Kidney epithelial cell (primary cell): Measurements from ENCODE around the gene SRSF10. TPM values are rescaled to one million over a fixed set of nuclear protein-coding genes. Genes with fewer than 3 reads are reported as not detected.
A peak's percentile ranks its signal among the peaks of the same experiment; 100 is the strongest.

Experiments
- DNase-seq: peaks from one replicate; pipeline ENCODE4 v3.0.0-alpha.2; 2010; ENCODE audit warnings: low read depth
- H3K27me3 ChIP-seq: 2 replicates; pipeline ENCODE4 v1.6.0; 2011; ENCODE audit warnings: low read length; ENCODE audit not compliant: control insufficient read depth, insufficient read depth
- H3K36me3 ChIP-seq: 2 replicates; pipeline ENCODE4 v1.5.1; 2011; ENCODE audit warnings: low read length; ENCODE audit not compliant: control insufficient read depth, insufficient read depth
- H3K4me3 ChIP-seq: 2 replicates; pipeline ENCODE4 v1.5.1; 2011; ENCODE audit warnings: low read depth, mild to moderate bottlenecking, control low read depth, low read length
- total RNA-seq: library from RNA; depleted of rRNA; stranded (reverse); fragments of >200 nt; gene quantifications from 2 replicates; pipeline ENCODE4 v1.2.3, GENCODE V29; 2015
- TF ChIP-seq, protein P1 (sequence below): IDR thresholded peaks from 2 replicates; pipeline ENCODE4 v1.5.1; 2011; ENCODE audit warnings: mild to moderate bottlenecking, moderate library complexity, low read length, control low read depth, inconsistent platforms; ENCODE audit not compliant: insufficient read depth, poor library complexity, severe bottlenecking

The SRSF10 gene
- total RNA-seq, 1 donor from 2014 or later = 74.3 TPM

DNA sequence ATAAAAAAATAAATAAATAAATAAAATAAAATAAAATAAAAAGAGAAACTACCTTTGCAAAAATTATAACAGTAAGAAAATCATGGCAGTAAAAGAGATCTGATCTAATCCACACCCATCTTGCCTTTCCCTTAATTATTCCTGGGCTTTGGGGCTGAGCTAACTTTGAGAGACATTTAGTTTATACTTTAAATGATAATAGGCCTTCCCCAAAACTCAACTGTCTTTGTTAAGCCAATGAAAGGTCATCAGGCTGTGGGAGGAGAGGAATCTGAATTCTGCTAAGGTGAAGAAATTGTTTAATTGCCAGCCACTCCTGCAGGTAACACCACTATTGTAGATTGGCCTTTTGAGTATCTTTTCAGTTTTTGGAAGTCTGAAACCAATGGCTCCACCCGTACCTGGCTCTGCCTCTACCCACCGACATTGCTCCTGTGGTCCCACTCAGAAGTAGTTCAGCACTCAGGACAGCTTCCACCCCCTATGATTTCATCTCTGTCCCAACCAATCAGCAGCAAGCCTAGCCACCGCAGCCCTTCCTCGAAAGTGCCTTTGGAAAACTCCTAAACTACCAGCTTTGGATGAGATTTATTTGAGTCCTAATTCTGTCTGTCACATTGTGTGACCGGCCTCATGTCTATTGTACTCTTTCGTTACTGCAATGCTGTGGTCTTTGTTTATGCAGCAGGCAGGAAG, 43.5 kb downstream of the SRSF10 start:
- DNase-seq = no peak
- no peaks in the 10 kb centered on the region for H3K27me3 ChIP-seq
- TF ChIP-seq, protein P1, sequence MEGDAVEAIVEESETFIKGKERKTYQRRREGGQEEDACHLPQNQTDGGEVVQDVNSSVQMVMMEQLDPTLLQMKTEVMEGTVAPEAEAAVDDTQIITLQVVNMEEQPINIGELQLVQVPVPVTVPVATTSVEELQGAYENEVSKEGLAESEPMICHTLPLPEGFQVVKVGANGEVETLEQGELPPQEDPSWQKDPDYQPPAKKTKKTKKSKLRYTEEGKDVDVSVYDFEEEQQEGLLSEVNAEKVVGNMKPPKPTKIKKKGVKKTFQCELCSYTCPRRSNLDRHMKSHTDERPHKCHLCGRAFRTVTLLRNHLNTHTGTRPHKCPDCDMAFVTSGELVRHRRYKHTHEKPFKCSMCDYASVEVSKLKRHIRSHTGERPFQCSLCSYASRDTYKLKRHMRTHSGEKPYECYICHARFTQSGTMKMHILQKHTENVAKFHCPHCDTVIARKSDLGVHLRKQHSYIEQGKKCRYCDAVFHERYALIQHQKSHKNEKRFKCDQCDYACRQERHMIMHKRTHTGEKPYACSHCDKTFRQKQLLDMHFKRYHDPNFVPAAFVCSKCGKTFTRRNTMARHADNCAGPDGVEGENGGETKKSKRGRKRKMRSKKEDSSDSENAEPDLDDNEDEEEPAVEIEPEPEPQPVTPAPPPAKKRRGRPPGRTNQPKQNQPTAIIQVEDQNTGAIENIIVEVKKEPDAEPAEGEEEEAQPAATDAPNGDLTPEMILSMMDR = no peak

DNA sequence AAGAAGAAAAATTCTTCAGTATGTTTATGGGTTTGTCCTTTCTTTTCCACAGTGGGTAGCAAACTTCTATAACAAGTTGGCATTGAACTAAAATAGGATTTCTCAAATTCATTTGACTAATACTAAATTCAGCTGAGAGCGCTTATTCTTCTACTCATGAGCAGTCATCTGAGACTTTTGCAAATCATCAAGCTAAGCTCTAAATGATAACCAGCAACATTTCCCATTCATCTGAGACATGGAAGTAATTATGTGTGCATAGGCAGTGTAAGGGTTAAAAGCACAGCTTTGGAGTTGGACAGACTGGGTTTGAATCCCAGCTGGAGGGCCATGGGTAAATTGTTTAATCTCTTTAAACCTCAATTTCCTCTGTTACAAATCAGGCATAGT, 48.6 kb downstream of the SRSF10 start:
- TF ChIP-seq, protein P1 = no peak
- no peak for DNase-seq
- no peaks in the 10 kb centered on the region for H3K27me3 ChIP-seq

More for the DNA sequence above, 43.5 kb downstream of the SRSF10 start:
- no peaks in the 10 kb centered on the region for H3K36me3 ChIP-seq
- no peak overlapping the region for H3K4me3 ChIP-seq

DNA sequence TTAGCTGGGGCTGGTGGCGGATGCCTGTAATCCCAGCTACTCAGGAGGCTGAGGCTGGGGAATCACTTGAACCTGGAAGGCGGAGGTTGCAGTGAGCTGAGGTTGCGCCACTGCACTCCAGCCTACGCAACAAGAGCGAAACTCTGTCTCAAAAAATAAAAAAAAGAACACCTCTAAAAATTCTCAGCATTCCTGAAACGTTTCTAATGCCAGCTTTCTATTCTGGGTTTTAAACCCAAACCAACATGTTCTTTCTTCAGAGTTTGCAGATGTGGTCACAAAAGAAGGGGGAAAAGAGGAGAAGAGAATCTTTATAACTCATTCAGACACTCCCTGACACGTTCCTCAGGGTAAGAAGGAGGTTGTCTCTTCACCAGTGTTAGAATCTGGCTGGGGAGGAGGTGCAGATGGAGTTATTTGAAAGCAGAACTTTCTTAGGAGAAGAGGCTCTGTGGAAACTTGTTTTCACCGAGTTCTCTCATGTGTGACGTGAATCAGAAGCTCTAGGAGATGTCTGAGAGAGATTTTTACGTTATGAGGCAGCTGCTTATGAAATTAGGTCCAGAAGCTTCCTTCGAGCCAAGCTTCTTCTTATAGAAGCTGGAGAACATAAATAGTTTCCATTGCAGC, 49.2 kb downstream of the SRSF10 start:
- no peaks in the 10 kb centered on the region for H3K36me3 ChIP-seq
- peak; percentile 87 for DNase-seq
- TF ChIP-seq, protein P1 = no peak
- H3K4me3 ChIP-seq = no peak overlapping the region
- no peaks in the 10 kb centered on the region for H3K27me3 ChIP-seq

More for the DNA sequence above, 48.6 kb downstream of the SRSF10 start:
- H3K4me3 ChIP-seq = no peak overlapping the region
- H3K36me3 ChIP-seq = no peaks in the 10 kb centered on the region

DNA sequence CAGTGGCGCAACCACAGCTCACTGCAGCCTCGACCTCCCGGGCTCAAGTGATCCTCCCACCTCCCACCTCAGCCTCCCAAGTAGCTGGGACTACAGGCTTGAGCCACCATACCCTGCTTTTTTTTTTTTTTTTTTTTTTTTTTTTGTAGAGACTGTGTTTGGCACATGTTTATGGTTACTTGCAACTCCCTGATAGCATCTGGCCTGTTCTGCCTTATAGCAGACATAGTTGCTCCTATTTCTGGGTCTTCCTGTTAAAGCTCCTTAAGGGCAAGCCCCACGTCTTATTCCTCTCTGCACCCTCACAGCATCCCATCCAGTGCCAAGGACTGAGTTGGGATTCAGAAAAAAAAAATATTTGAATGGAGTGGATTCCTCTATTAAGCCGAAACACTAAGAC, 49.9 kb downstream of the SRSF10 start:
- H3K36me3 ChIP-seq = no peaks in the 10 kb centered on the region
- DNase-seq = no peak
- no peak overlapping the region for H3K4me3 ChIP-seq
- TF ChIP-seq, protein P1 = no peak
- H3K27me3 ChIP-seq = no peaks in the 10 kb centered on the region

DNA sequence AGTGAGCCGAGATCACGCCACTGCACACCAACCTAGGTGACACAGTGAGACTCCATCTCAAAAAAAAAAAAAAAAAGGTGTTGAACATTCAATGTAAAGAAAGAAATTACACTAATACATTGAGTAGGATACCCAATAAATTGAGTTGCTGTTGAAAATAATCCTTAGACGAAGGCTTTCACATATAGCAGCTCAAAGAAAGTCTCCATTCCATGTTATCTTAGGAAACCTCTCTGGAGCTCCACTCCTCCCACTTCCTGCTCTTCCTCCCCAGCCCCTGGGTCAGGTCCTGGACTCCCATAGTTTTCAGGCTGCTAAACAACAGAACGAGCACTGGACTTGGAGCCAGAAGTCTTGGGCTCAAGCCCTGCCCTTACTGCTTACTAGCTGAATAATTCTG, 51.3 kb downstream of the SRSF10 start:
- TF ChIP-seq, protein P1 = no peak
- H3K4me3 ChIP-seq = no peak overlapping the region
- H3K36me3 ChIP-seq = no peaks in the 10 kb centered on the region
- no peaks in the 10 kb centered on the region for H3K27me3 ChIP-seq
- no peak for DNase-seq
